Measurements from ENCODE around the gene KIR2DL3.

The KIR2DL3 gene

DNA sequence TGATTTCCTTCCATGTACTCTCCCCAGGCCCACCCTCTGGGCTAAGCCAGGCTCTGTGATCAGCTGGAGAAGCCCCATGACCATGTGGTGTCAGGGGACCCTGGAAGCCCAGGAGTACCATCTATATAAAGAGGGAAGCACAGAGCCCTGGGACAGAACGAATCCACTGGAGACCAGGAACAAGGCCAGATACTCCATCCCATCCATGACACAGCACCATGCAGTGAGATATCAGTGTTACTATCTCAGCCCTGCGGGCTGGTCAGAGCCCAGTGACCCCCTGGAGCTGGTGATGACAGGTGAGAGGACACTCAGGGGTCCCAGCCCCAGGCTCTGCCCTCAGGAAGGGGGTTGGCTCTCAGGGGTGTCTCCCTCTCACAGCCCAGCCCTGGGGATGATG, 41.5 kb upstream of the KIR2DL3 start:
- no peak for TF ChIP-seq ZBTB7A (IDR thresholded peaks at IDR 0.05; ENCODE audit: low read depth)
- TF ChIP-seq RAD21 (IDR thresholded peaks at IDR 0.05; ENCODE audit: low read depth): no peak
- TF ChIP-seq YY1 (IDR thresholded peaks at IDR 0.05; ENCODE audit: low read depth): no peak
- TF ChIP-seq, protein P1, sequence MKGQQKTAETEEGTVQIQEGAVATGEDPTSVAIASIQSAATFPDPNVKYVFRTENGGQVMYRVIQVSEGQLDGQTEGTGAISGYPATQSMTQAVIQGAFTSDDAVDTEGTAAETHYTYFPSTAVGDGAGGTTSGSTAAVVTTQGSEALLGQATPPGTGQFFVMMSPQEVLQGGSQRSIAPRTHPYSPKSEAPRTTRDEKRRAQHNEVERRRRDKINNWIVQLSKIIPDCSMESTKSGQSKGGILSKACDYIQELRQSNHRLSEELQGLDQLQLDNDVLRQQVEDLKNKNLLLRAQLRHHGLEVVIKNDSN (IDR thresholded peaks at IDR 0.05): no peak
- TF ChIP-seq, protein P2, sequence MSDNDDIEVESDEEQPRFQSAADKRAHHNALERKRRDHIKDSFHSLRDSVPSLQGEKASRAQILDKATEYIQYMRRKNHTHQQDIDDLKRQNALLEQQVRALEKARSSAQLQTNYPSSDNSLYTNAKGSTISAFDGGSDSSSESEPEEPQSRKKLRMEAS (IDR thresholded peaks at IDR 0.05): no peak
- TF ChIP-seq TEAD4 (IDR thresholded peaks at IDR 0.05): no peak
- no peak for TF ChIP-seq CEBPB (IDR thresholded peaks at IDR 0.05)
- TF ChIP-seq CREB1 (IDR thresholded peaks at IDR 0.05; ENCODE audit: low read depth): no peak
- no peak for TF ChIP-seq EGR1 (IDR thresholded peaks at IDR 0.05)
- no peak for TF ChIP-seq TAF1 (IDR thresholded peaks at IDR 0.05; ENCODE audit: low read depth)
- TF ChIP-seq NFIC (IDR thresholded peaks at IDR 0.05): no peak
- no peak for TF ChIP-seq EP300 (IDR thresholded peaks at IDR 0.05; ENCODE audit: borderline replicate concordance)
- TF ChIP-seq, protein P3, sequence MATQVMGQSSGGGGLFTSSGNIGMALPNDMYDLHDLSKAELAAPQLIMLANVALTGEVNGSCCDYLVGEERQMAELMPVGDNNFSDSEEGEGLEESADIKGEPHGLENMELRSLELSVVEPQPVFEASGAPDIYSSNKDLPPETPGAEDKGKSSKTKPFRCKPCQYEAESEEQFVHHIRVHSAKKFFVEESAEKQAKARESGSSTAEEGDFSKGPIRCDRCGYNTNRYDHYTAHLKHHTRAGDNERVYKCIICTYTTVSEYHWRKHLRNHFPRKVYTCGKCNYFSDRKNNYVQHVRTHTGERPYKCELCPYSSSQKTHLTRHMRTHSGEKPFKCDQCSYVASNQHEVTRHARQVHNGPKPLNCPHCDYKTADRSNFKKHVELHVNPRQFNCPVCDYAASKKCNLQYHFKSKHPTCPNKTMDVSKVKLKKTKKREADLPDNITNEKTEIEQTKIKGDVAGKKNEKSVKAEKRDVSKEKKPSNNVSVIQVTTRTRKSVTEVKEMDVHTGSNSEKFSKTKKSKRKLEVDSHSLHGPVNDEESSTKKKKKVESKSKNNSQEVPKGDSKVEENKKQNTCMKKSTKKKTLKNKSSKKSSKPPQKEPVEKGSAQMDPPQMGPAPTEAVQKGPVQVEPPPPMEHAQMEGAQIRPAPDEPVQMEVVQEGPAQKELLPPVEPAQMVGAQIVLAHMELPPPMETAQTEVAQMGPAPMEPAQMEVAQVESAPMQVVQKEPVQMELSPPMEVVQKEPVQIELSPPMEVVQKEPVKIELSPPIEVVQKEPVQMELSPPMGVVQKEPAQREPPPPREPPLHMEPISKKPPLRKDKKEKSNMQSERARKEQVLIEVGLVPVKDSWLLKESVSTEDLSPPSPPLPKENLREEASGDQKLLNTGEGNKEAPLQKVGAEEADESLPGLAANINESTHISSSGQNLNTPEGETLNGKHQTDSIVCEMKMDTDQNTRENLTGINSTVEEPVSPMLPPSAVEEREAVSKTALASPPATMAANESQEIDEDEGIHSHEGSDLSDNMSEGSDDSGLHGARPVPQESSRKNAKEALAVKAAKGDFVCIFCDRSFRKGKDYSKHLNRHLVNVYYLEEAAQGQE (IDR thresholded peaks at IDR 0.05; ENCODE audit: low read depth): no peak
- TF ChIP-seq TCF12 (IDR thresholded peaks at IDR 0.05; ENCODE audit: low read depth): no peak
- TF ChIP-seq FOXM1 (IDR thresholded peaks at IDR 0.05; ENCODE audit: borderline replicate concordance, low read depth): no peak

DNA sequence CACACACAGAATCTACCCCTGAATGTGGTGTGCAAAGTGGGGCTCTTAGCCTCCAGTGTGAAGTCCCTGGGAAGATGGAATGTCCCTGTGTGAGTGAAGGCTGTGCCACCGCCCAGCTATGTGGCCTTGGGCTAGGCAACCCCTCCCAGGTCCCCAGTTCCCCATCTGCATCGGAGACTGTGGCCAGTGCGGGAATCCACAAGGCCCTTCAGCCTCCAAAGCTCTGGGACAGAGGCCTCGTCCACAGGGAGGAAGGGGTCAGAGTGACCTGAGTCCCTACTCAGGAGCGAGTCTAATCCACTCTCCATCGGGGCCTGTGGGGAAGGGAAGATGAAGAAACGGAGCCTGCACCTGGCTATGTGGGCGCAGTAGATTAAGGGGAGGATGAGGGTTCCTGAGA, 33.4 kb upstream of the KIR2DL3 start:
- TF ChIP-seq YY1 (IDR thresholded peaks at IDR 0.05; ENCODE audit: low read depth): no peak
- no peak for TF ChIP-seq ZBTB7A (IDR thresholded peaks at IDR 0.05; ENCODE audit: low read depth)
- no peak for TF ChIP-seq RAD21 (IDR thresholded peaks at IDR 0.05; ENCODE audit: low read depth)
- TF ChIP-seq CEBPB (IDR thresholded peaks at IDR 0.05): no peak

DNA sequence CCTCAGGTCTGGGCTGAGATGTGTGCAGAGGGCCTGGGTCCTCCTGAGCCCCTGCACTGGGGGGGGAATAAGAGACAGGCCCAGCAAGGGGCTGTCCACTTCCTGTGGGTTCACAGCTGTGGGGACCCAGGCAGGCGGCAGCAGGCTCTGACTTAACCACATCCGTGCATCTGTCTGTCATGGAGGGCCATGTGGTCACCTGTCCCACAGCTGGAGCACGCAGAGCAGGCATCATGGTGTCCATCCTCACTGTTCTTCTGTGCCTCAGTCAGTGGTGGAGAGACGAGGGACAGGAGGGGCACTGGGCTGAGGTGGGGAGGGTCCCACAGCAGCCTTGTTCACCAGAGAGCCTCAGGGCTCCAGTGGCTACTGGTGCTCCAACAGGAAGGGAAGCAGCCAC, 30.4 kb upstream of the KIR2DL3 start:
- TF ChIP-seq FOXM1 (IDR thresholded peaks at IDR 0.05; ENCODE audit: borderline replicate concordance, low read depth) (no peak), RAD21 (IDR thresholded peaks at IDR 0.05; ENCODE audit: low read depth) (no peak), EP300 (IDR thresholded peaks at IDR 0.05; ENCODE audit: borderline replicate concordance) (no peak), ZBTB7A (IDR thresholded peaks at IDR 0.05; ENCODE audit: low read depth) (no peak), NFIC (IDR thresholded peaks at IDR 0.05) (no peak), TAF1 (IDR thresholded peaks at IDR 0.05; ENCODE audit: low read depth) (no peak), EGR1 (IDR thresholded peaks at IDR 0.05) (no peak), CEBPB (IDR thresholded peaks at IDR 0.05) (no peak), TEAD4 (IDR thresholded peaks at IDR 0.05) (no peak), TCF12 (IDR thresholded peaks at IDR 0.05; ENCODE audit: low read depth) (no peak), YY1 (IDR thresholded peaks at IDR 0.05; ENCODE audit: low read depth) (no peak), CREB1 (IDR thresholded peaks at IDR 0.05; ENCODE audit: low read depth) (no peak)
- TF ChIP-seq, protein P2 (IDR thresholded peaks at IDR 0.05): no peak
- TF ChIP-seq, protein P3 (IDR thresholded peaks at IDR 0.05; ENCODE audit: low read depth): no peak
- TF ChIP-seq, protein P1 (IDR thresholded peaks at IDR 0.05): no peak

DNA sequence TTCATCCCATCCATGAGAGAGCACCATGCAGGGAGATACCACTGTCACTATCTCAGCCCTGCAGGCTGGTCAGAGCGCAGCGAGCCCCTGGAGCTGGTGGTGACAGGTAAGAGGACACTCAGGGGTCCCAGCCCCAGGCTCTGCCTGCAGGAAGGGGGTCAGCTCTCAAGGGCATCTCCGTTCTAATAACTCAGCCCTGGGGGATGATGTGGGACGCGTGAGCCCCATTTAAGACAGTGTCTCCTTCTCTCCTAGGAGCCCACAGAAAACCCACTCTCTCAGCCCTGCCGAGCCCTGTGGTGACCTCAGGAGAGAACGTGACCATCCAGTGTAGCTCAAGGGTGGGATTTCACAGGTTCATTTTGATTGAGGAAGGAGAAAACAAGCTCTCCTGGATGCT, 29.5 kb upstream of the KIR2DL3 start:
- TF ChIP-seq EP300 (IDR thresholded peaks at IDR 0.05; ENCODE audit: borderline replicate concordance) (no peak), TCF12 (IDR thresholded peaks at IDR 0.05; ENCODE audit: low read depth) (no peak), RAD21 (IDR thresholded peaks at IDR 0.05; ENCODE audit: low read depth) (no peak), ZBTB7A (IDR thresholded peaks at IDR 0.05; ENCODE audit: low read depth) (no peak), TAF1 (IDR thresholded peaks at IDR 0.05; ENCODE audit: low read depth) (no peak), EGR1 (IDR thresholded peaks at IDR 0.05) (no peak), YY1 (IDR thresholded peaks at IDR 0.05; ENCODE audit: low read depth) (no peak), CEBPB (IDR thresholded peaks at IDR 0.05) (no peak), TEAD4 (IDR thresholded peaks at IDR 0.05) (no peak), CREB1 (IDR thresholded peaks at IDR 0.05; ENCODE audit: low read depth) (no peak)
- TF ChIP-seq, protein P1 (IDR thresholded peaks at IDR 0.05): no peak
- TF ChIP-seq, protein P2 (IDR thresholded peaks at IDR 0.05): no peak
- TF ChIP-seq, protein P3 (IDR thresholded peaks at IDR 0.05; ENCODE audit: low read depth): no peak

All from Ishikawa (cell line).